Measurements from ENCODE around the gene FURIN. TPM values are rescaled to one million over a fixed set of nuclear protein-coding genes. Genes with fewer than 3 reads are reported as not detected.

The FURIN gene
- total RNA-seq, 1 experiment from 2014 or later: 35.1 TPM

GRCh38 chr15:90903733-90904536 lies 35.5 kb downstream of the FURIN start:
- no peak overlapping the region for H3K27ac ChIP-seq (ENCODE audit: insufficient read length, low read depth, low read length)
- Mint-ChIP-seq H3K4me3 (peak overlapping the region; percentile 66 to 84), H3K27me3 (ENCODE audit: low read depth) (peaks cover 29% of the 10 kb centered on the region), H3K9me3 (no peaks in the 10 kb centered on the region), H3K27ac (no peak overlapping the region), H3K4me1 (peaks cover 19% of the 10 kb centered on the region in 2 experiments), H3K36me3 (ENCODE audit: insufficient read depth in 1 of 3, low read depth in 3 of 3) (peaks cover 9 to 33% (median 12%) of the 10 kb centered on the region in 3 experiments)
- H2AK5ac ChIP-seq (ENCODE audit: insufficient read length, low read length): no peak overlapping the region
- WGBS (ENCODE audit: extremely low coverage, insufficient read length, low lambda C conversion rate): no CpG with 5 or more reads among the region's 18 CpGs
- H3K4ac ChIP-seq (ENCODE audit: low read depth, low read length): no peak overlapping the region
- H2BK15ac ChIP-seq (ENCODE audit: low read depth, low read length): no peak overlapping the region
- H3K79me2 ChIP-seq (ENCODE audit: insufficient read depth, low read length): no peaks in the 10 kb centered on the region
- peak; percentile 81 for DNase-seq
- no peak overlapping the region for H3K23ac ChIP-seq (ENCODE audit: insufficient read length, low read depth, low read length)
- no peaks in the 10 kb centered on the region; the same call in 1 of the 2 replicates for H3K27me3 ChIP-seq (ENCODE audit: insufficient read depth, low read length)
- peaks cover 3% of the 10 kb centered on the region; the same call in 1 of the 2 replicates for H3K4me1 ChIP-seq (ENCODE audit: insufficient read depth, low read length)
- peak overlapping the region; percentile 79 for H3K4me2 ChIP-seq (ENCODE audit: insufficient read depth, insufficient read length, low read length)
- H4K20me1 ChIP-seq (ENCODE audit: control insufficient read depth, insufficient read depth, insufficient read length): no peaks in the 10 kb centered on the region
- no peak overlapping the region for H3T11ph ChIP-seq (ENCODE audit: low read length)
- H3K9me3 ChIP-seq (ENCODE audit: control insufficient read depth, low read depth, low read length): no peaks in the 10 kb centered on the region
- no peak overlapping the region for H3K56ac ChIP-seq (ENCODE audit: insufficient read length, low read depth, low read length)
- H3K18ac ChIP-seq (ENCODE audit: insufficient read length, low read depth, low read length): no peak overlapping the region
- TF ChIP-seq CTCF (conservative IDR thresholded peaks at IDR 0.05): peak; percentile 44; the same call in 2 of the 3 replicates
- H3K9ac ChIP-seq (ENCODE audit: extremely low read depth, insufficient read length, low read length): no peak overlapping the region
- no peak overlapping the region for H2AFZ ChIP-seq (ENCODE audit: low read length)
- no peak overlapping the region for H2BK12ac ChIP-seq (ENCODE audit: insufficient read length, low read depth, low read length)
- H3K23me2 ChIP-seq (ENCODE audit: insufficient read length, low read depth, low read length, poor library complexity, severe bottlenecking): peaks cover 8% of the 10 kb centered on the region
- H3K79me1 ChIP-seq (ENCODE audit: insufficient read depth, low read depth, low read length, poor library complexity, severe bottlenecking): no peaks in the 10 kb centered on the region
- no peak overlapping the region for H2BK20ac ChIP-seq (ENCODE audit: low read depth, low read length, poor library complexity, severe bottlenecking)
- H4K91ac ChIP-seq (ENCODE audit: insufficient read length, low read depth, low read length): no peak overlapping the region
- no peak overlapping the region for H4K8ac ChIP-seq (replicated peaks; ENCODE audit: insufficient read length, low read depth, low read length)
- no peak overlapping the region for H3K14ac ChIP-seq (ENCODE audit: insufficient read depth, low read length)
- H2BK120ac ChIP-seq (ENCODE audit: low read depth, low read length, poor library complexity, severe bottlenecking): no peak overlapping the region
- H2BK5ac ChIP-seq (ENCODE audit: insufficient read length, low read length): no peak overlapping the region
- no peak overlapping the region for H4K5ac ChIP-seq (ENCODE audit: insufficient read length, low read depth, low read length)
